Activated T-cell treated with anti-CD3 and anti-CD28 coated beads for 1 hour (primary cell): ENCODE data around the gene HSPG2.
"Not testable (repeated sequence)": the region's sequence is repeated elsewhere in the genome, so short reads cannot be mapped to it uniquely, and the experiment has no call there.

Experiments
- DNase-seq: peaks from one replicate; pipeline ENCODE4 v3.0.0-alpha.2; 2020; ENCODE audit warnings: low read depth

The HSPG2 gene

GRCh38 chr1:21843208-21843607 lies 93.9 kb downstream of the HSPG2 start:
- no peak for DNase-seq

DNA sequence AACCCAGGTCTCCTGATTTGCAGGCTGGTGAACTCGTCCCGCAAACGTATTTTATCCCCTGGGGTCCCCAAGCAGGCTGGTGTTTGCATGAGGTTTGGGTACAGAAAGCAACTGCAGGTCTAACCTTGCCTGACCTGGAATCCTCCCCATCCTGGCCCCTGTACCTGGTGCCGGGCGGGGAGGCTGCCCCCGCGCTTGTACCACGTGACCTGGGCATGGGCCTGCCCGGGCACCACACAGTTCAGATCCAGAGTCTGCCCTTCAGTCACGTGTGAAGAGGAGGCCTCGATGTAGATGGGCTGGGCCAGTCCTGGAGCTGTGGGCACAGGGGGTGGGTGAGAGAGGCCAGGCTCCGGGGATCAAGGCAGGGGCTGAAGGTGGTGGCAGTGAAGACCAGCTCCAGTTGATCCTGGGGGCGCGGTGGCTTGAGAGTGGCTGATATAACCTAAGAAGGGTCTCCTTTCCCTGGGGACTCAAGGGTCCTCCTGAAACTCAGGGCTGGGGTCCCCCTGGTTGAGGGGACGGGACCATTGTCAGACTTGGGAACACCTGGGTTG lies 94.4 kb downstream of the HSPG2 start:
- DNase-seq = no peak

GRCh38 chr1:21841852-21842466 lies 95.2 kb downstream of the HSPG2 start:
- DNase-seq = no peak

- DNase-seq = no peak
Observed at GRCh38 chr1:21840981-21841380, 96.1 kb downstream of the HSPG2 start.

GRCh38 chr1:21839337-21840037 lies 97.6 kb downstream of the HSPG2 start:
- no peak for DNase-seq

GRCh38 chr1:21838359-21839157 lies 98.6 kb downstream of the HSPG2 start:
- no peak for DNase-seq

- no peak for DNase-seq
Observed at GRCh38 chr1:21837476-21837875, 99.6 kb downstream of the HSPG2 start.

DNA sequence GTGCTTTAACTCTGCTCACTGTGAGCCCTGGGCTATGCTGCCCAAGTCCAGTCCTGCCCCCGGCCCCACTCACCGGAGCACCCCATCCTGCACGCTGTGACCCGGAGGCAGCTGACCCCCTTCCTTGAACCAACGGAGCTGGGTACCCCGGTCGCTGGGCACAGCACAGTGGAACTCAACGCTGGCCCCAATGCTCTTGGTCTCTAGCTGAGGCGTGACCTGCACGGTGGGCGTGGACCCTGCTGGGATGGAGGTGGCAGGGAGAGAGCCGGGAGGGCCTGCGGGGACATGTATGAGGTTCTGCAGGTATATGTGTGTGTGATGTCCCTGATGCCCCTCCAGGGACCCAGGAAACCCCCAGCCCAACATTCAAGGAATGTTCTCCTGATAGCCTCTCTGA lies 100.4 kb downstream of the HSPG2 start:
- no peak for DNase-seq

- no peak for DNase-seq
Observed at GRCh38 chr1:21836010-21836409, 101.1 kb downstream of the HSPG2 start.

DNA sequence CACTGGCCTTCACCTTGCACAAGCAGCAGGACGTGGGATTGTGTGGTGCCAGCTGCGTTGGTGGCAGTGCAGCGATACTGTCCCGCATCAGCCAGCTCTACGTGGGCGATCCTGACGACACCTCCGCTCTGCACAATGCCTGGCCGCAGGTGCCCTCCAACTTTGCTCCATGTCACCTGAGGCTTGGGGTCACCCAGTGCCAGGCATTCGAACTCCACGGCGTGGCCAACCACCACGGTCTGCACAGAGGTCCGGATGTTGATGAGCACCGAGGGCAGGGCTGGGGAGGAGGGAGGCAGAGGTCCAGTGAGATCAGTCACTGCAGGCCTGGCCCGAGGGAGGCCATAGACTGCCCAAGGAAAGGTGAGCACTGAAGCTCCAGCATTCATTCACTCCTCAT lies 102.4 kb downstream of the HSPG2 start:
- DNase-seq = no peak

- DNase-seq = no peak
Observed at GRCh38 chr1:21834094-21834493, 103.0 kb downstream of the HSPG2 start.

DNA sequence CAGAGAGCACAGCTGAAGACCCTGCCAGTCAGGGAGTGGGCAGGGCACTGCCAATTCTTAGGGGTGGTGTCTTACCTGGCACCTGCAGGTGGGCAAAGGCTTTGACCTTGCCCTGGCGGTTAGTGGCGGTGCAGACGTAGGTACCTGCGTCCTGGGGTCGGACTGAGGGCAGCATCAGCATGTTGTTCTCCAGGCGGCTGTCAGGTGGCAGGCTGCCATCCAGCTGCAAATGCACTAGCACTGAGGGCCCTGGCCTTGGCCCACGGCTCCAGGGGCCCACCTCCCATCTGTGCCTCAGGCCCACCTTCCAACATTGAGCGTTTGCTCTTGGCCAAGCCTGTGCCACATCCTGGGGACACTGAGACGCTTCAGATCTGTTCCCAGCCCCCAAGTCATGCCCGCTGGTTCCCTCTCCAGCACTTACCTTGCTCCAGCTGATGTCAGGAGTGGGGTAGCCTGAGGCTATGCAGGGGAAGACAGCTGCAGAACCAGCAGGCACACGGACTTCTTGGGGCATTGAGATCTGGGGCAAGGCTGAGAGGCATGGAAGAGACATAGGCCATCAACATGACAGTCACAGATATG lies 103.6 kb downstream of the HSPG2 start:
- DNase-seq = no peak

- DNase-seq = no peak
Observed at GRCh38 chr1:21831454-21831970, 105.6 kb downstream of the HSPG2 start.

GRCh38 chr1:21830792-21831453 lies 106.2 kb downstream of the HSPG2 start:
- DNase-seq = no peak

DNA sequence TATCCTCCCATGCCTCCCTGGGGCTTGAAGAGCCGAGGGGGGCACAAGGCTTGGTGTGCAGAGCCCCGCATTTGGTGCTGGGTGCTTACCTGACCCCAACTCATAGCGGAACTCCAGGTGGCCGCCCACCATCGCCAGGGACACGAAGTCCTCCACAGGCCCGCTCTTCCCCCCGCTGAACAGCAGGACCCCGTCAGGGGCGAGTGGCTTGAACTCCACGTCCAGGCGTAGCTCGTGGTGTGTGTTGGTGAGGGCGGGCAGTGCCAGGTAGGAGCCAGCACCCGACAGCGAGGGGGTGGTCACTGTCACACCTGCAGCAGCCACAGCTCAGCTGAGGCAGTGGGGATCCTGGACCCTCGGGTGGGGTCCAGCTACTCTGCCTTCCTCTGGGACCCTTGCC lies 107.8 kb downstream of the HSPG2 start:
- no peak for DNase-seq

DNA sequence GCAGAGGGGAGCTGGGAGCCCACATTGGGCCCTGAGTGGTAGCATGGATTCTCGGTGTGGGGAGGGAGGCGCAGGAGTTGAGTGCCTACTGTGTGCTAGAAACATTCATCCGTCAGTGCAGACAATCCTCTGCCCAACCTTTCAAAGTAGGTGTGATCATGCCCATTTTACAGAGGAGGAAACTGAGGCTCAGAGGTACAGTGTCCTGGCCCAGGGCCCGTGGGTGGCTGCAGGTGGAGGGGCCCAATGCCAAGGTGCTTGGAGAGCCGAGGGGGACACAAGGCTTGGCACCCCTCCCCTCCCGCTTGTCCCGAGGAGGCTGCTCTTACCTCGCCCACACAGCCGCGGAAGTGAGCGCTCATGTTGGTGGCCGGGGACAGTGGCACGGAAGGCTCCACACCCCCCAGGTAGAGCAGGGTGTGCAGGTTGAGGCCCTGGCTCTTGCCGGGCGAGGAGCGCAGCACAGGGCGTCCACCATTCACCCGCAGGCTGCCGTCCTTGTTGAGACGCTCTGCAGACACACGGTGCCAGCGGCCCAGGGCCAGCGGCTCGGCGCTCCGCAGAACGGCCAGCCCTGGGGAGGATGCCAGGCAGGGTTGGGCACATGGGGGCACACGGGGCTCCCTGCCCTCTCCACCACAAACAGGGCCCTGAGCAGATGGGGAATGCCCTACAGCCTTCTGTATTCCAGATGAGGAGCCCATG lies 108.5 kb downstream of the HSPG2 start:
- no peak for DNase-seq

DNA sequence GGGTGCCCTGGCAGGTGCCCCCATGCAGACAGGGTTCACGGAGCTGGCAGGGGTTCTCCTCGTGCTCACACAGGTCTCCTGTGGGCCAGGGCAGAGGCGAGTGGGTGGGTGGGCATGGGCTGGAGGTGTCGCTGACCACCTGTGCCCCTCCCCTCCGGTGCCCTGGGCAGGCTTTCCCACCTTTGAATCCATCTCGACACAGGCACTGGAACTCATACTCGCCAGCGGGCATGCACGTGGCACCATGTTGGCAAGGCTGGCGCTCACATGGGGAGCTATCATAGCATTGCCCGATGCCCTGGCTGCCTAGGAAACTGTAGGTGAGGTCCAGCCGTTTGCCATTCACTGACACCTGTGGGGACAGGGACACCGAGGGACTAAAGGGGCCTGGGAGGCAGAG lies 109.0 kb downstream of the HSPG2 start:
- DNase-seq = no peak

DNA sequence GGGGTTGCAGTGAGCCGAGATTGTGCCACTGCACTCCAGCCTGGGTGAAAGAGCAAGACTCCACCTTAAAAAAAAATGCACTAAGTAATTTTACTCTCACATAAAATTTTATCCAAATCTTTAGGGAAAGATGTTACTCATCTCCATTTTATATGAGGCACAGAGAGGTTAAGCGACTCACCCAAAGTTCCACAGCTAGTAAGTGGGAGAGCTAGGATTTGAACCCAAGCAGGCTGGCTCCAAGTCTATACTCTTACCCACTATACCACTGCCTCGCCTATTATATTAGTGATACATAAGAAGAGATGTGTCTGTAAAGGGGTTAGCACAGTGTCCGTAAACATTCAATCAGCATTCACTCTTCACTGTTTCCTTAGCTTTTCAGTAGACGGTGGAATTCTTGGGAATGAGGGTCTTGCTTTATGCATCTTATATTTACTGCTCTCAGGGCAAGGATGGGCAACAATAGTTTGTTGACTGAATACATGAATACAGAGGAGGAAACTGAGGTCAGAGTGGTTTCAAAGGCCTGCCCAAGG lies 109.9 kb downstream of the HSPG2 start:
- DNase-seq = no peak

DNA sequence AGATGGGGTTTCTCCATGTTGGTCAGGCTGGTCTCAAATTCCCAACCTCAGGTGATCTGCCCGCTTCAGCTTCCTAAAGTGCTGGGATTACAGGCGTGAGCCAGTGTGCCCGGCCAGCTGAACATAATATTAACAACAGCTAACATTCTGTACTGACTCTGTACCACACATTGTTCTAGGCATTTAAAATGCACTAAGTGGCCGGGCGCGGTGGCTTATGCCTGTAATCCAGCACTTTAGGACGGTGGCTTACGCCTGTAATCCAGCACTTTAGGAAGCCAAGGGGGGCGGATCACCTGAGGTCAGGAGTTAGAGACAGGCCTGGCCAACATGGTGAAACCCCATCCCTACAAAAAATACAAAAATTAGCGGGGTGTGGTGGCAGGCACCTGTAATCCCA lies 110.4 kb downstream of the HSPG2 start:
- DNase-seq = not testable (repeated sequence)

- no peak for DNase-seq
Observed at GRCh38 chr1:21825393-21825792, 111.7 kb downstream of the HSPG2 start.

DNA sequence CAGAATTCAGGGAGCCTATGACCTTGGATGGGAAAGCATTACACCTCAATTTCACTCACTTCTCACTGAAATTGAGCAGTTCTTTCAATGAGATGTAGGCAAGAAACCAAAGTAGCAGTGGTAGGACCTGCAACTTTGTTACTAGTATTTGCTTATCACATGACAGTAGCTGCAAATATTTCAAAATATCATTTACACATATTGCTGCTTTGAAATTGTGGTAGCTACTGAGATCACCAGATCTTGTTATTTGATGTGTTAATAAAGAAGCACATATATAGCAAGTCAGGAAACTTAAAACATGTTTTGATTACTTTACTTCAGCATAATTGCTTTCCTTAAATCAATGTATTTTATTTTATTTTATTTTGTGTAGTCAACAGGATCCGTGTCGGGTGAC lies 112.2 kb downstream of the HSPG2 start:
- no peak for DNase-seq
